ENCODE results near the gene DVL3.
"Not testable (repeated sequence)": the region's sequence is repeated elsewhere in the genome, so short reads cannot be mapped to it uniquely, and the experiment has no call there.

Gene DVL3

DNA sequence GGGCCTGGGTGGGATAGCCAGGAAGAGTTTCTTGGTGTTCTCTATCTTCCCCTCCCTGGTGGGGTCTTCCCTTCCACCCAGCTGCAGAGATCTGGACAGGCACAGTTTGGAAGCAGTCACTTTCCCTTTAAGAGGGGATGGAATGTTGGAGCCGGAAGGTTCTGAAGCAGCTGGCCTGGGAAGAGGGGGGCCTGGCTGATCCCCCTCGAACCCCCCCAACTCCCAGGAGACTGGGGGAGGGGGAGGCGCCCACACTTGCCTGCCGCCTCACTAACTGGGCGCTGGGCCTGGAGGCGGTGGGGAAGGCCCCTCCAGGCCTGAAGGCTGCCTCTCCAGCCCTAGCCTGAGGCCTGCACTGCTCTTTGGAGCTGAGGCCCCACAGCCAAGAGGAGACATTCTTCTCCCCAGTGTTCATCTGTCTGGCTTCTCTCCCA is 1.4 kb downstream of the DVL3 start:
- DNase-seq, result no peak

DNA sequence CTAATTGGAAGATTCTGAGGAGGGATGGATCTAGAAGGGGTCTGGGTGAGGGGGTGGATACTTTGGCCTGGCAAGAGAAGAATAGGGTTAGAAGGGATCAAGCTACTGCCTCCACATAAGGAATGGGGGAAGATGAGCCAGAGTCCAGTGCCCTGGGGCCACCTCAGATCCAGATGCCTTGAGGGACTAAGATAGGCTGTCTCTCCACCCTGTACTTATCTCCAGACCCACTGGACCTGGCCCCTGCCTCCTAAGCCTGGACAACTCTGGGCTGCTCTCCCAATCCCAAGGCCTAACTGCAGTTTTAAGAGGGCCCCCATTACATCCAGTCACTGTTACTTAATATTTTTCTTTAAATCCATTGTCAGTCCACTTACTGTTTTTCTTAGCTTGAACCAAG is 2.0 kb downstream of the DVL3 start:
- DNase-seq, result no peak

GRCh38 chr3:184158404-184158803 is 3.2 kb downstream of the DVL3 start:
- DNase-seq, result no peak

GRCh38 chr3:184160456-184160855 is 5.3 kb downstream of the DVL3 start:
- DNase-seq, result no peak

GRCh38 chr3:184162571-184163070 is 7.4 kb downstream of the DVL3 start:
- not testable (repeated sequence) for DNase-seq

GRCh38 chr3:184164648-184165330 is 9.6 kb downstream of the DVL3 start:
- DNase-seq, result no peak

DNA sequence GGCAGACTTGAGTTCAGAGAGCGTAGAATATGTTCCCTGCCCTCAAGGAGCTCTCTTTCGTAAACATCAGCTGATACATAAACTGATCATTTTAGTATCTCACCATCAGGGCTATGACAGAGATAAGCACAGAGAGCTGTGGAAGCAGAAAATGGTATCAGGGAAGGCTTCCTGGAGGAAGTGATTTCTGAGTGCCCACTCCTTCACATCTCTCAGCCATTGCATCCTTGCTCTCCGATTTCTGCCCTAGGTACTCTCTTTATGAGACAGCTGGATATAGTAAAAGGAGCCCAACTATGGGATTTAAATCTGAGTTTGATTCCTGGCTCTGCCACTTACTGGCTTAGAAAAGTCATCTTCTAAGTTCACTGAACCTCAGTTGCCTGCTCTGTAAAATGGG is 10.4 kb downstream of the DVL3 start:
- DNase-seq, result no peak

GRCh38 chr3:184166671-184167070 is 11.5 kb downstream of the DVL3 start:
- no peak for DNase-seq

GRCh38 chr3:184167786-184168185 is 12.6 kb downstream of the DVL3 start:
- no peak for DNase-seq

GRCh38 chr3:184168363-184169120 is 13.4 kb downstream of the DVL3 start:
- peak; percentile 42 for DNase-seq

- no peak for DNase-seq
These were observed 15.0 kb downstream of the DVL3 start for GRCh38 chr3:184169896-184170875.

DNA sequence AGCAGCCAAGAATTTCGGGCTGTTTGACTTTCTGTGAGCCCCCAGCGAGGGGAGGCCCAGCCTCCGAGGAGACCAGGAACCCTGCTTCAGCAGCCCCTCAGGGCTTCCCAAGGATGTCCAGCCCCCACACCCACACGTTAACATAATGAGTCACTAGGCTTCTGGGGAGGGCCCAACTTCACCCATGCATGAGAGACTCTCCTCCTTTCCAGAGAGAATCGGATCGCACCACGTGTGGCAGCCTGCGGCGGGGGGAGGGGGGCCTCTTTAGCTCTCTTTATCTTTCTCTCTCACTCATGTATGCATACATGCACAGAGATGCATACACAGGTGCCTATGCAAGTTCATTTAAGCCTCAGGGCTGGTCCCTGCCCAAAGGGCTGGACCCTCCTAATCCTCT is 16.4 kb downstream of the DVL3 start:
- DNase-seq, result no peak

DNA sequence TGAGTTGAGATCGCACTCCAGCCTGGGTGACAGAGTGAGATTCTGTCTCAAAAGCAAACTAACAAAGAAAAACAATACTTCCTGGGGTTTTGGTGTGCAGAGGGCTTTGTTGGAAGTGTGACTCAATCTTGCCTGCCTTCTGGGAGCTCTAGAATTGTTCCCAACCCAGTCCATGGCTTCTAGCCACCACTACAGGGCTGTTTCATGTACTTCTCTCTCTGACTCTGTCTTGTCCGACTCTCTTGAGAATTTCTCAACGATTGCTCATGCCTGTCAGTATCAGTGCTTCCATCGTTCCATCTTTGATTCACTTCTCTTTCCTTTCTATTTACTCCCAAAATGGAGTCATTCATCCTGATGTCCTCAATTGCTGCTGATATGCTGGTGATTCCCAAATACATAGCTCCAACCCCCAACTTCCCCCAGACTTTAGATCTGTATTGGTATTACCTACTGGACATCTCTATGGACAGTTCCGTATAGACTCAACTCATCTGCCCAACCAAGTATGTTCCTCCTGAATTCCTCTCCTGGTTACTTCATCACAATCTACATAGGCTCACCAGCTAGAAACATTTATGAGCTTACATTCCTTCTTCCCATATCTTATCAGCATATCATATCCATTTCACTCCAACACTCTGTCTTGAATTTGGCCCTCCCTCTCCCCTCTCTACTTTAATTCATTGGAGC is 17.6 kb downstream of the DVL3 start:
- DNase-seq, result peak; percentile 45

DNA sequence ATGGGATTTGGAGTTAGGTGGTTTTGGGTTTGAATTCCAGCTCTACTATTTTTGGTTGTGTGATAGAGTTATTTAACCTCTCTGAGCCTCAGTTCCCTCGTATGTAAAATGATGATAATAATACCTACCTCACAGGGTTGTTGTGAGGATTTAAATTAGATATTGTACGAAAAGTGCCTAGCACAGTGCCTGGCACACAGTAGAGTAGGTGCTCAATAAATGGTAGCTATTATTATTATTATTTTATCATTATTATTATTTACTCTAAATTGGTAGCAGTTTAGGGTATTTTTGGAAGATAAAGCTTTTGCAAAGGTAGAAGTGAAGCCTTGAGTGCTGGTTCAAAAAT is 18.2 kb downstream of the DVL3 start:
- DNase-seq, result no peak

GRCh38 chr3:184174284-184174645 is 19.1 kb downstream of the DVL3 start:
- DNase-seq, result no peak

DNA sequence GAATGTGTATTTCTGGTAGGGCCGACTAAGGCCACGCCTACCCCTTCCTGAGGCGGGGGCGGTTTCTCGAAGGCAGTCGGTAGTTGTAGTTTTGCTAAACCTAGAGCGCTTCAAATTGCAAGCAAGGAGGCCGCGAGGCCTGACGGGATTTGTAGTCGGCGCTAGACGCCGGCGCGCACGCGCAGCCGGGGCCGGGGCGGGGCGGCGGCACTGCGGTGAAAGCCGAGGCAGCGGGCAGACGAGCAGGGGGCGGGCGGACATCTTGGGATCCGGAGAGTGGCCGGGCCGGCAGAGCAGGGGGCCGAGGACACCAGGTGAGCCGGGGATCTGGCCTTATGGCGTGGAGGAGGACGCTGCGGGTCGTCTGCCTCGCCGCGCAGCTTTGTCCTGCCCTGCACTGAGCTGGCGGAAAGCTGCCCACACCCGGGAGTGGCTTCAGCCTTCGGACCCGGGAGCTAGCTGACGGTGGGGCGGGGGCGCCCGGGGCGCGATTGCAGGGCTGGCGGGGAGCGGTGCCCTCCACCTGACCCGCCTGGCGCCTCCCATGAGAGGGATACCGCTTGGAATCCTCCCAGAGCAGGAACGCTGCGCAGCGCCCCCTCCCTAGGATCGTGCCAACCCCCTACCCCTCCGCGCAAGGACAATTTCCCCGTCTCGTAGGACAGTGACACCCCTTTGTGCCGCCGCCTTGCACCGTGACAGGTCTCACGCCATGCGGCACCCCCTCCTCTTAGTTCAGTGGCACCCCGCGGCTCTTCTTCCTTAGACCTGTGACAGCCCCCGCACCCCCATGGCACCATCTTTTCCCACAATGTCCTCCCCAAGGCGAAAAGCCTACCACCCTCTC is 19.7 kb downstream of the DVL3 start, which contains the start of gene AP2M1:
AP2M1 (plus strand) TSS at position 210 of the 847 bp plus-strand sequence. CDS start 2,139 bp downstream, outside the sequence.
- DNase-seq, result peak; percentile 98

- DNase-seq, result no peak
These were observed 20.3 kb downstream of the DVL3 start for GRCh38 chr3:184175506-184175905.

GRCh38 chr3:184175981-184176376 is 20.8 kb downstream of the DVL3 start:
- DNase-seq, result no peak

- DNase-seq, result peak; percentile 77
These were observed 21.5 kb downstream of the DVL3 start for GRCh38 chr3:184176377-184177330.

DNA sequence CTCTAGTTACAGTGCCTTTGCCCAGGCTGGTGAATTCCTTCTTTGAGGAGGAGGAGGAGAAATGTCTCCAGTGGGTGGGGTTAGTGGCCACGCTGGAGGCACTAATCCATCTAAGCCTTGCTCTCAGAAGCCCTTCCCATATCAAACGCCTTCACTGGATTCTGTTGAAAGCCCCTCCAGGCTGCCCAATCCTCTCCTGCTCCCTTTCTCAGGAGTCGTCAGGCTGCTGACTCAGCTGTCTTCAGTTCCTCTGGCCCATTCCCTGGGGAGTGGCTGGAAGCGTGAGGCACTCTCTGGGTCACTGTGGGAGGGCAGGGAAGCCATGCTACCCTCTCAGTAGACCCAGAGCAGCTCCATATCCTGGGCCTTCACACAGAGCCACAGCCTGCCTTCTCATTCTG is 22.2 kb downstream of the DVL3 start:
- DNase-seq, result no peak

Measured in GOT3 (cell line).